DND-41 (cell line): Measurements from ENCODE around the gene ALDH2.

Experiments
- ATAC-seq: fragments of 200-7000 bp; cut with Tn5 transposase; 3 replicates; pipeline ENCODE4 v1.9.1; 2021; ENCODE audit warnings: low read depth; ENCODE audit not compliant: insufficient read depth
- DNase-seq: peaks from one replicate; pipeline ENCODE4 v3.0.0-alpha.2; 2020
- H2AFZ ChIP-seq: 2 replicates; pipeline ENCODE4 v1.6.0; 2012; ENCODE audit warnings: low read depth, low read length
- H3K27ac ChIP-seq: 2 replicates; pipeline ENCODE4 v1.5.1; 2012; ENCODE audit warnings: low read length, inconsistent platforms
- H3K27me3 ChIP-seq: fragments of 200-600 bp; sonication (generic); 2 replicates; pipeline ENCODE4 v1.6.0; 2012; ENCODE audit warnings: low read length, mild to moderate bottlenecking, inconsistent platforms; ENCODE audit not compliant: insufficient read depth, poor library complexity
- H3K36me3 ChIP-seq: 2 replicates; pipeline ENCODE4 v1.5.1; 2012; ENCODE audit warnings: low read length, inconsistent platforms; ENCODE audit not compliant: insufficient read depth
- H3K4me1 ChIP-seq: 2 replicates; pipeline ENCODE4 v1.5.1; 2012; ENCODE audit warnings: mild to moderate bottlenecking, low read length; ENCODE audit not compliant: insufficient read depth
- H3K4me2 ChIP-seq: 2 replicates; pipeline ENCODE4 v1.6.0; 2012; ENCODE audit warnings: mild to moderate bottlenecking, moderate library complexity, low read length, inconsistent platforms; ENCODE audit not compliant: insufficient read depth
- H3K4me3 ChIP-seq, 2 experiments: fragments of 200-600 bp in 1 of 2; shearing (Covaris generic) in 1 of 2; 2 replicates each; pipeline ENCODE4 v1.5.1; 2012 to 2016; ENCODE audit warnings: inconsistent platforms in 2 of 2, low read length in 2 of 2, mild to moderate bottlenecking in 2 of 2, low read depth in 1 of 2, moderate library complexity in 1 of 2
- H3K79me2 ChIP-seq: 2 replicates; pipeline ENCODE4 v1.6.0; 2012; ENCODE audit warnings: low read length, inconsistent platforms; ENCODE audit not compliant: insufficient read depth
- H3K9ac ChIP-seq: 2 replicates; pipeline ENCODE4 v1.6.0; 2012; ENCODE audit warnings: low read depth, mild to moderate bottlenecking, inconsistent platforms, low read length, moderate library complexity
- H3K9me3 ChIP-seq: 2 replicates; pipeline ENCODE4 v1.5.1; 2012; ENCODE audit warnings: low read length, moderate library complexity, mild to moderate bottlenecking, inconsistent platforms; ENCODE audit not compliant: insufficient read depth, severe bottlenecking
- H4K20me1 ChIP-seq: 2 replicates; pipeline ENCODE4 v1.6.0; 2012; ENCODE audit warnings: low read length; ENCODE audit not compliant: insufficient read depth
- CTCF ChIP-seq: IDR thresholded peaks from 2 replicates; pipeline ENCODE4 v1.5.1; 2012; ENCODE audit warnings: borderline replicate concordance, low read length, moderate library complexity, mild to moderate bottlenecking; ENCODE audit not compliant: poor library complexity, severe bottlenecking; ENCODE audit errors: extremely low read depth
- EZH2 ChIP-seq: IDR thresholded peaks from 3 replicates; pipeline ENCODE4 v1.6.1; 2012; ENCODE audit warnings: borderline replicate concordance, low read depth, mild to moderate bottlenecking, moderate library complexity, low read length, inconsistent platforms; ENCODE audit not compliant: severe bottlenecking

The ALDH2 gene

DNA sequence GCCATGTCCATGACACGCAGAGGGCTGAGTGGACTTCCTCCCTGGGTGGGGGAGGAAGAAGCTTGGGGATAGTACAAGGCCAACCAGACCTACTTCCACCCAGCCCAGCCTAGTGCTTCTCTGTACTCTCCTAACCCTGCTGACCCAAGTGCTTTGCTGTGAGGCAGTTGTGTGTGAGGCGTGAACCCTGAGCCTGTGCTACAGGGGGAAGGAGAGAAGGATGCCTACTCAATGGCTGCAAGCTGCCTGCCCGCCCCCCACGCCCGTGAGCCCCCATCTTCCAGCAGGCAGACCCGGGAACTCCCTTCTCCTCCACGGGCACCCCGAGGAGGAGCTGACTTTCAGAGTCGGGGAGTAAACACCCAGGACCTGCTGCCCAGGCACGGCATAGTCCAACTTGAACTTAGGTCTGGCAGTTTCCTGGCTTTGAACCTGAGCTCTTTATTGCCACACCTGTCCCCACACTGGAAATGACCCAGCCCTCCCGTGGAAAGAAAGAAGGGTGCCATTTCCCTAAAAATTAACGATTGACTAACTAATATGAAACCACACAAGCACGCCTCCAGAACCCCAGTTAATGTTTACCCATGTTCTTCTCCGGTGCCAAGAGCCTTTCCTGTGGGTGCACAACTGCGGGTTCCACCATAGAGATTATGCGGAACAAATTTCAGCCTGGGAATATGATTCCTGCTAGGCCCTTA is 10.8 kb downstream of the ALDH2 start:
- Histone ChIP-seq H3K36me3 (no peaks in the 10 kb centered on the region), H3K79me2 (no peaks in the 10 kb centered on the region), H3K27me3 (no peaks in the 10 kb centered on the region), H3K9ac (no peak overlapping the region), H3K4me1 (no peaks in the 10 kb centered on the region), H4K20me1 (no peaks in the 10 kb centered on the region), H3K27ac (no peak overlapping the region), H2AFZ (no peak overlapping the region), H3K4me2 (no peak overlapping the region), H3K4me3 (no peak overlapping the region), H3K9me3 (no peaks in the 10 kb centered on the region)
- ATAC-seq (no peak), DNase-seq (no peak)
- no peak for TF ChIP-seq EZH2
- no peak for TF ChIP-seq CTCF

GRCh38 chr12:111780166-111780565 is 13.4 kb downstream of the ALDH2 start:
- no peaks in the 10 kb centered on the region for H4K20me1 ChIP-seq
- no peak overlapping the region for H3K4me3 ChIP-seq
- H3K36me3 ChIP-seq: no peaks in the 10 kb centered on the region
- no peak for DNase-seq
- H3K79me2 ChIP-seq: no peaks in the 10 kb centered on the region
- H3K4me1 ChIP-seq: no peaks in the 10 kb centered on the region
- no peaks in the 10 kb centered on the region for H3K9me3 ChIP-seq
- no peaks in the 10 kb centered on the region for H3K27me3 ChIP-seq
- no peak overlapping the region for H2AFZ ChIP-seq
- no peak for ATAC-seq
- TF ChIP-seq EZH2 (no peak), CTCF (no peak)
- H3K27ac ChIP-seq: no peak overlapping the region
- H3K9ac ChIP-seq: no peak overlapping the region
- H3K4me2 ChIP-seq: no peak overlapping the region

DNA sequence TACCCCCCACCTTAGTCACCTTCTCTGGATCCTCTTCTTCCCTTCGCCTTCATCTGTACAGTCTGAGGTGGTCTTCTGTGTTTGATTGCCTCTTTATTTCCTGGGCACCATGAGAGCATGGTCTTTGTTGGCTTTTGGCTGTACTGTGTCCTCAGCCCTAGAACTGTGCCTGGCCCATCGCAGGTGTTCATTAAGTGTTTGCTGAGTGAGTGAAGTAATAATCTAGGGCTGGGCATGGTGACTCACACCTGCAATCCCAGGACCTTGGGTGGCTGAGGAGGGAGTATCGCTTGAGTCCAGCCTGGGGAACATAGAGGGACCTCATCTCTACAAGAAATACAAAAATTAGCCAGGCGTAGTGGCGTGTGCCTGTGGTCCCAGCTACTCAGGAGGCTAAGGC is 13.9 kb downstream of the ALDH2 start:
- Histone ChIP-seq H3K27ac (no peak overlapping the region), H2AFZ (no peak overlapping the region), H3K9me3 (no peaks in the 10 kb centered on the region), H3K36me3 (no peaks in the 10 kb centered on the region), H3K4me1 (no peaks in the 10 kb centered on the region), H3K9ac (no peak overlapping the region), H3K4me2 (no peak overlapping the region), H4K20me1 (no peaks in the 10 kb centered on the region), H3K4me3 (no peak overlapping the region), H3K79me2 (no peaks in the 10 kb centered on the region), H3K27me3 (no peaks in the 10 kb centered on the region)
- TF ChIP-seq EZH2 (no peak), CTCF (no peak)
- no peak for ATAC-seq
- DNase-seq: no peak
